NCI-H82 treated with DMSO at 0.1 percent for 48 hours (cell line): ENCODE data around the gene DENND4B.
"Not testable (repeated sequence)": the region's sequence is repeated elsewhere in the genome, so short reads cannot be mapped to it uniquely, and the experiment has no call there.

ENCODE experiments used
- DNase-seq: peaks from one replicate; lab custom pipeline; 2025; ENCODE audit not compliant: unreplicated experiment; lab: John Stamatoyannopoulos, UW

The DENND4B gene

GRCh38 chr1:153928791-153929341 lies 17.7 kb downstream of the DENND4B start:
- DNase-seq, result no peak

DNA sequence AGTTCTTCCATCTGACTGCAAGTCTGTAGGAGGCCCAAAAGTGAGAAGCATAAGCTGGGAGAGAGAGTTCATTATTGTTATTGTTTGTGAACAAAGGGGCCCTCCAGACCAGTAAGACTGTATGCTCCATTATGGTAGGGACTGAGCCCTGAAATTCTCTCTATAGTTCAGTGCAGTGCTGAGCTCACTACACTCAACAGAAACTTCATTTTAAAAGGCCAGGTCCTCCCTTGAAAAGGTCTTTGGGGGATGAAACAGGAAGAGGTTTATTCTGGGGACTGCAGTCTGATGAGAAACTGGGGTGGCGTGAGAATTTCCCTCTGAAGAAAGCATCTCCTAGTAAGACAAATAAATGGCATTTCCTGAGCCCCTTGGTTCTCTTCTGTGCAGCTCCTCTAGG lies 18.3 kb downstream of the DENND4B start:
- DNase-seq, result no peak

DNA sequence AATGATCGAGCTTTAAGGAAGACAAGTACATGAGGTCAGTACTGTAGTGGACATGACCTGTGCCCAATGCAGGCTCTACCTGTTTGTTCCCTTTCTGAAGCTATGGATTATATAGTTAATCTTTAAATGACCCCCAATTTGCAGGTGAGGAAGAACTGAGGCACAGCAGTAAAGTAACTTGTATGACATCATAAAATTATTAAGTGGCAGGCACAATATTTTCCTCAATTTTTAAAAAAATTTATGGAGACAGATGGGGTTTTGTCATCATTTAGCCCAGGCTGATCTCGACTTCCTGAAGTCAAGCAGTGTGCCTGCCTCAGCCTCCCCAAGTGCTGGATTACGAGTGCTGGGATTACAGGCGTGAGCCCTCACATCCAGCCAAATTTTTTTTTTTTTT lies 20.1 kb downstream of the DENND4B start:
- DNase-seq, result no peak

DNA sequence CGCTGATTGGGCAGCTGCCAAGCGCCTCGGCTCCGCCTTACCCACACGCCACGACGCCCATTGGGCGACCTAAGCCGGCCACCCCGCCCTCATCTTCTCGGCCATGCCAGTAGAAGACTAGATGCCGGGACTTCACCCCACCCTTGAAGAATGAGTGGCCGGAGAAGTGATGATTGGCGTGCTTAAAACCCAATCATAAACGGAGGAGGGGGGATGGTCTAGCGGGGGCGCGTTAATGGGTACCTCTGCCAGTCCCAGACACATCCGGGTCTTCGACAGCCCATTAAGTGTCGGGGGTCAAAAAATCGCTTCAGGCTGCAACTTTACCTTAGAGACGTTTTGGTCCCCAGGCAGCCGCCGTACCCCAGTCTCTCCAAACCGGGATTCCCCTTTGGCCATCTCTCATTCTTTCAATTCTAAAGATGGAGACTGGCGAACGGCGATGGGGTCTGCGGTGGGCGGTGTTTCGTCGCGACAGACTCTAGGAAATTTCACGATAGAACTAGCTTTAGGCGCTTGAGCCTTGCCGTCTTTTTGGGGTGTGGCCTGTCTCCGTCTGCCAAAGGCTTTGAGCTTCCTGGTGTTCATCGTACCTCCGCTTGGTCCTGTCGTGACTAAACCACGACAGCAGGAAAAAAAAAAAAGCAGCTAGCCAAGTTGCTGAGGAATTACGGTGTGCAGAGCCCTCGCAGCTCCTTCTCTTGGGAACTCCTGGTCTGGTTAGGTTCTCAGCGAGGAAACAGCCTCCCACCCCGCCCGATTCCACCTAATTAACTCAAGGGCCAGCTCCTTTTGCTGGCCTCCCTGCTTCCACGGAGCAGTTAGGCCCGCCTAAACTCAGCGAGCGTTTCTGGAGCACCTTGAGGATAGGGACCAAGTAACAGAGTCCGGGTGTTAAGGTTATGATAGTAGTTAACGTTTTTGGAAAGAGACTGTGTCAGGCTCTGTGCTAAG lies 23.3 kb downstream of the DENND4B start, which contains the start of gene GATAD2B:
GATAD2B (minus strand) TSS at position 1 of the 954 bp plus-strand sequence. CDS start 94,625 bp downstream, outside the sequence.
- DNase-seq, result peak; percentile 100

DNA sequence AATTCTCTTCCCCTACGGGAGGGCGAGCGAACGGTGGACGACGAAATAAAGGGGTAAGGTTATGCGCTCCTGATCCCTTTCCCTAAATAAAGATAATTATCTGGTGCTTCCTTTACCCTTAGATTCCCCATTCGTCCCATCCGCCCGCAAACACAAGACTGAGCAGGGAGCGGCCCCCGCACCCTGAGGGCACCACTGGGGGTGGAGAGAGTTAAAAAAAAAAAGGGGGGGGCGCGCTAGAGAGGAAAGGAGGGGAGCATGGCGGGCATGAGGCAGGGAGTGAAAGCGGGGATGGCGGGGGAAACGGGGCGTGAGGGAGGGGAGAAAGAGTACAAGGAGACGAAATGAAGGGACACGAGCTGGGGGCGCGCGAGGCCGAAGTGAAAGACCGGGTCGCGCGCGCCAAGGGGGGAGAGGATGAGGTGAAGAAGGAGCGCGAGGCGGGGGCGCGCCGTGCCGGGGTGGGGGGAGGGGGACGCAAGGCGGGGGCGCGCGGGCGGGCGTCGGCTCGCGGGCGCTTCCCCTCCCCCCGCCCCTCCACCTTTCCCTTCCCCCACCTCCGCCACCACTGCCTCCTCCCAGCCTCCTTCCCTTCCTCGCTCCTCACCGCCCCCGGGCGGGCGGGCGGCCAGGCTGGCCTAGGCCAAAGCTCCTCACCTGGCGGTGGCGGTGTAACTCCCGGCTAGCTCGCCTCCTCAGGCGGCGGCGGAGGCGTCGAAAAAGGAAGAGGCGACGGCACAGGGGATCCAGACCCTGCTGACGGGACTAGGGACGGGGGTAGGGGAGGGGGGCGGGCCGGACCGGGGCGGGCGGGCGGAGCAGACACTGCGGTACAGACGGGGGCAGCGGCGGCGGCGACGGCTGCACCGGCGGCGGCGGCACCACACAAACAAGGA lies 24.2 kb downstream of the DENND4B start:
- peak; percentile 57 for DNase-seq

DNA sequence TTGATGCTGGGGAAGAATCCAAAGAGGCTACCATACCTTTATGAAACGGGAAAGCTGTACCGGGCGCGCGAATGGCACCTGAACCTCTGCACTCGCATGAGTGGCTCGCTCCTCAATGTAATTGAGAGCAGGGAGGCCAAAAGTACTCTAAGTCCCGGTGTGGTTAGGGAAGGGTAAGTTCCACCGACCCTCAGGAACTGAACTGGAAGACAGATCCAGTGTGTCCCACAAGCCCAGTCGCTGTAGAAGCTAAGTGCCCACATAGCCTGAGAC lies 24.8 kb downstream of the DENND4B start:
- DNase-seq, result peak; percentile 30

DNA sequence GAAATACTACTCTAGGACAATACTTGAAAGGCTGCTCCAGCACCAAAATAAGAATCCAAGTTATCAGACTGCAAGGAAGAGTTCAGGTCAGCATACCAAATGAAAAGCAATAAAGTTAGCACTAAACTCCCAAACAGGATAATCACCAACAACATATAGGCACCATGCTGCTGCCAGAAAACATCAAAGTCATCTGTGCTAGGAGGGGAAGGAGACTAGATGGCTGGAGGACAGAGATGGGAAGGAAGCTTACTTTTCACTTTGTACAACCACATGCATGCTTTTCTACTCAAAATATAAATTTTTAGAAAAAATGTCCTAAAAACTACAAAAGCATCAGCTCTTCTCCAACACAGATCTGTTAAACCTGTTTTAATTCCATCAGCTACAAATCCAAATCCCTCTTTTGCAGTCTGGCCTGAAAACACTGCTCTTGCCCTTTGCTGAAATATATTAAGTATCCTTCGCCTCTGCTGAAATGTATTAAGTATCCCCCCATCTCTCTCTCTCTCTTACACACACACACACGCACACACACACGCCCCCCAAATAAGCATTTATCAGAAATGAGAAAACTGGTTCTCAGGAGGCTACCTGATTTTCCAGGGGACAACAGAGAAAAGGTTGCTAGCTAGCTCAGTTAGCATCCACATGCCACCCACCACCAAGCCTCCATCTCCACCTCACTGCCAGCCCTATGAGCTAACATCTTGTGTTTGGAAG lies 25.3 kb downstream of the DENND4B start:
- DNase-seq, result no peak

- no peak for DNase-seq
These were observed 26.4 kb downstream of the DENND4B start for GRCh38 chr1:153919876-153920852.

DNA sequence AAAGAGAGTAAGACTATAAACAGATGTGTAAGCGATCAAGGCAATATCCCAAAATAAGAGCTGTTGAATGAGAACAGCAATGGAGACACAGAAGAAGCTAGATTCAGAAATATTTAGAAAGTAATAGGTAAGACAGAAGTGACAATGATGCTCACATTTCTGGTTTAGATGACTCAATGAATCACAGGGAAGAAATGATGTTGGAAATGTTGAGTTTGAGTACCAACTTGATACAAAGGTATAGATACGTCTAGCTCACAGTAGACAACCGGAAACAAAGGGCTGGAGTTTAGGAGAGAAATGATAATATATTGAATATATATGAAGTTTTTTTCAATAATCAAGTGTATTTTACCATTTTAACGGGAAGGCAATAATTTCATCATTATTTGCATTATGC lies 30.2 kb downstream of the DENND4B start:
- DNase-seq, result no peak

DNA sequence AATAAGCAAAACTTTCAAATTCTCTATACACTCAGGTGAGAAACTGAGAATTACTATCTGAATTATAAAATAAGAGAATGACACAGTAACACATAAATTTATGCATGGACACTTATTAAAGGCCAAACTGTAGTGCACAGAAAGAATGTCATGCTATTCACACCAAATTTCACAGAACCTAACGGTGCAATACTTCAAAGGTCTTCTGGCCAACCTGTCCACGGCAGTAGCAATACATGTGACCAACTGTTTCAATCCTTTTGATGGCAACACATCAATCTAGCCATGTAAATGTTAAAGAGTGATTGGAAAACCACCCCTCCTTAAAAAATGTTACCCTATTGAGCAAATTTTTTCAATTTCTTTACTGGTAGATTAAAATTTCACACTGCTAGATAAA lies 34.2 kb downstream of the DENND4B start:
- no peak for DNase-seq

GRCh38 chr1:153910560-153910959 lies 36.0 kb downstream of the DENND4B start:
- DNase-seq, result not testable (repeated sequence)

GRCh38 chr1:153908071-153908470 lies 38.4 kb downstream of the DENND4B start:
- DNase-seq, result no peak

GRCh38 chr1:153907134-153907533 lies 39.4 kb downstream of the DENND4B start:
- DNase-seq, result no peak

GRCh38 chr1:153906396-153906795 lies 40.1 kb downstream of the DENND4B start:
- DNase-seq, result no peak

- not testable (repeated sequence) for DNase-seq
These were observed 40.6 kb downstream of the DENND4B start for GRCh38 chr1:153905908-153906307.

DNA sequence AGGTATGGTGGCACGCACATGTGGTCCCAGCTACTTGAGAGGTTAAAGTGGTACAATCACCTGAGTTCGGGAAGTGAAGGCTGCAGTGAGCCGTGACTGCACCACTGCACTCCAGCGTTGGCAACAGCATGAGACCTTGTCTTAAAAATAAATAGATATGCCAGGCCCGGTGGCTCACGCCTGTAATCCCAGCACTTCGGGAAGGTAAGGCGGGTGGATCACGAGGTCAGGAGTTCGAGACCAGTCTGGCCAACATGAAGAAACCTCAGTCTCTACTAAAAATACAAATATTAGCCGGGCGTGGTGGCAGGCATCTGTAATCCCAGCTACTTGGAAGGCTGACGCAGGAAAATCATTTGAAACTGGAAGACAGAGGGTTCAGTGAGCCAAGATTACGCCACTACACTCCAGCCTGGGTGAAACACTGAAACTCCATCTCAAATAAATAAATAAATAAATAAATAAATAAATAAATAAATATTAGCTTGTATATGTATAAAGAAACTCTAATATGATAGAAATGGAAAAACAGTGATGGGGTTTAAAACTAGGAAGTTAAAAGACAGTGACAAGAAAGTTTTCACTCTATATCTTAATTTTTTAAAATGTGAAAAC lies 42.6 kb downstream of the DENND4B start:
- no peak for DNase-seq

- no peak for DNase-seq
These were observed 47.0 kb downstream of the DENND4B start for GRCh38 chr1:153899509-153899908.

DNA sequence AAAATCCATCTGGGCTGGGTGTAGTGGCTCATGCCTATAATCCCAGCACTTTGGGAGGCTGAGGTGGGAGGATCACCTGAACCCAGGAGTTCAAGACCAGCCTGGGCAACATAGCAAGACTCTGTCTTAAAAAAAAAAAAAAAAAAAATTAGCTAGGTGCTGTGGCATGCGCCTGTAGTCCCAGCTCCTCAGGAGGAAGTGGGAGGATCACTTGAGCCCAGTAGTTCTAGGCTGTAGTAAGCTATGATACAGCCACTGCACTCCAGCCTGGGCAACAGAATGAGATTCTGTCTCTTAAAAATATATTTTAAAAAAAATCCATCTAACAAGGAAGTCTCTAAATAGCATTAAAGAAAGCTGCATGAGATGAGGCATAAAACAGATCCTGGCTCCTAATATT lies 50.7 kb downstream of the DENND4B start:
- DNase-seq, result not testable (repeated sequence)

GRCh38 chr1:153891042-153891441 lies 55.5 kb downstream of the DENND4B start:
- DNase-seq, result not testable (repeated sequence)
